HG03469 (cell line): ENCODE data around the gene EEF1B2.
"Not testable (repeated sequence)": the region's sequence is repeated elsewhere in the genome, so short reads cannot be mapped to it uniquely, and the experiment has no call there.

Experiments
- ATAC-seq: cut with Tn5 transposase; IDR thresholded peaks from one replicate; pipeline ENCODE4 v1.9.1; 2021; ENCODE audit warnings: mild to moderate bottlenecking, moderate library complexity, moderate number of reproducible peaks; ENCODE audit not compliant: unreplicated experiment

The EEF1B2 gene

GRCh38 chr2:206159346-206160124 is at the start of gene EEF1B2, which contains the start of gene NDUFS1:
TSS of gene EEF1B2 (plus strand) at chr2:206159895. CDS start at chr2:206159980, 85 bp downstream.
TSS of gene NDUFS1 (minus strand) at chr2:206159444. CDS start at chr2:206153678, 5,766 bp downstream.
- ATAC-seq, result peak; percentile 89

- ATAC-seq, result no peak
These were observed 47.6 kb upstream of the EEF1B2 start for GRCh38 chr2:206112108-206112507.

- no peak for ATAC-seq
These were observed 46.7 kb upstream of the EEF1B2 start for GRCh38 chr2:206112846-206113547.

GRCh38 chr2:206115026-206115578 is 44.6 kb upstream of the EEF1B2 start:
- no peak for ATAC-seq

- ATAC-seq, result no peak
These were observed 43.4 kb upstream of the EEF1B2 start for GRCh38 chr2:206116278-206116677.

GRCh38 chr2:206122569-206122968 is 37.1 kb upstream of the EEF1B2 start:
- ATAC-seq, result not testable (repeated sequence)

- no peak for ATAC-seq
These were observed 33.8 kb upstream of the EEF1B2 start for GRCh38 chr2:206125901-206126300.

DNA sequence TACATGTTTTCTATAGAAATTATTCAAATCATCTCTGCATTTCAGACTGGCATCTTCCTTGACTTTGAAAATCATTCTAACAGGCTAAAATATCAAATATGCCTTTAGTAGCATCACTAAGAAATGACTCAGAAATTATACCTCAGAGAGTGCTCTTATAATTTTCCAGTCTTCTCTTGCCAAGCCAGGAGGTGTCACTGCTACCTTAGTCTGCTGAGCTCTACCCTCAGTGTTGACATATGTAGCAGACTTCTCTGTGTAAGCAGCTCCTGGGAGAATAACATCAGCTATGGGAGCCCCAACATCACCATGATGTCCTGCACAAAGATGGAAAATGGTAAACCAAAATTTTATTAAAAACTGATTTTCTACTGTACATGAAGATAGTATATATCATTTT is 32.0 kb upstream of the EEF1B2 start:
- no peak for ATAC-seq

DNA sequence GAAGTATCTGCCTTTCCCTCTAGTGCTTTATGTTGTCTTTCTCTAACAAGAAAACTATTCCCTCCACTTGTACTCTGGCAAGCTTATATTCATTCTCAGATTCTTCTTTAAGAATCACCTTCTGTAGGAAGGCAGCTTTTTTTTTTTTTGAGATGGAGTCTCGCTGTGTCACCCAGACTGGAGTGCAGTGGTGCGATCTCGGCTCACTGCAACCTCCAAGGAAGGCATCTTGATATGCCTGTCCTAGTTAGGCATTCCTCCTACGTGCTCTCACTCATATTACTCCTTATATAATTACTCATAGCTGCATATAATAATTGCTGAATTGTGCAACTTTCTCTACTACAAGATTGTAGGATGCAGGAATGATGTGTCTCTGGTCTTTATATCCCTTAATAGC is 16.2 kb upstream of the EEF1B2 start:
- no peak for ATAC-seq

GRCh38 chr2:206144383-206144782 is 15.3 kb upstream of the EEF1B2 start:
- ATAC-seq, result no peak

DNA sequence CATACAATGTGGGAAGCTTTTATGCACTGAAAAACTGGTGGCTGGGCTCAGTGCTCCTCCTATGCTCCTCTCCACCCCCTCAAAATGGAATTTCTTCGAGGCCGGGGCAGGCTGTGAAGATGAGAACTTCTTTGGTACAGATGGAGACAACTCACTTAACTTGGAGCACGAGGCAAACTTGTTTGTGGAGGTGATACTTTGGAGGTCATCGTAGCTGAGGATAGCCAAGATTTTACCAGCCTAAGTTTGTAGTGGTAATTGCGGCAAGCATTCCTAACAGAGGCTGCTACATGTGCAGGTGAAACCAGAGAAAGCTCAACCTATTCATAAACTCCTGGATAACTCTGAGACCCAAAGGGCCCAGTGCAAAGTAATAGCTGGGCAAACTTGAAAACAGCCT is 14.0 kb upstream of the EEF1B2 start:
- ATAC-seq, result no peak

DNA sequence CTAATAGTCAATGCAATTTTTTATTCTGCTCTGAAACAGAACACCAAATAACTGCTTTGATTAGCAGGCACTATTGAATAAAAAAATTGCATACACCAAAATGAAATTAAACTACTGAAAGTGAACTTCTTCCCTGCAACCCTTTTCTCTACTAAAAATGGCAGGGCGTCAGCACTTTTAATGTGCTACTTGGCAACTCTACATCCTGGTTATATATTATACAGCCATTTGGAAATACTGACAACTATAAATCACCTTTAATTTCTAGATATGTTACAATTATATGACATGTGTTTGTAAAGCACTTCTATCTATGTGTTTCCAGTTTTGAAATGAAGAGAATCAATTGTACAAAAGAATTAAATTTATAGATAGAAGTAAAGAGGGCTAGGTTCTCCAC is 10.4 kb upstream of the EEF1B2 start:
- ATAC-seq, result no peak

DNA sequence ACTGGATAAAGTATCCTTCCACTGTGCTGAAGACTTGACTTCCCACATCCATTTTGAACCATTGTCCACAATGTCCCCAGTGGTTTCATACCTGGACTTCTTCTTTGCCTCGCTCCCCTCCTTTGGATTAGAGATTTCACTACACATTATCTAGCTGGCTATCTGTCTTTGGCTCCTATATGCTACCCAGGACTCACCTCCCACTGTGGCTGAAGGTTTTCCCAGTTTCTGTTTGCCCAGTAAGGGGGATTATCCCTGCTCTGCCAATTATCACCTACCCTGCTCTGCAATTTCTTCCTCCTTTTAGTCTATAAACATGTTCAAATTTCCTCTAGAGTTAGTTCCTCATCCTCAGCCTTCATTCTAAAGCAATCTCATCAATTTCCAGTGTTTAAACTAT is 9.5 kb upstream of the EEF1B2 start:
- ATAC-seq, result no peak

- ATAC-seq, result no peak
These were observed 9.1 kb upstream of the EEF1B2 start for GRCh38 chr2:206150631-206151030.

- ATAC-seq, result peak; percentile 49
These were observed 5.5 kb upstream of the EEF1B2 start for GRCh38 chr2:206154197-206154596.

- ATAC-seq, result not testable (repeated sequence)
These were observed 2.7 kb upstream of the EEF1B2 start for GRCh38 chr2:206157014-206157413.

DNA sequence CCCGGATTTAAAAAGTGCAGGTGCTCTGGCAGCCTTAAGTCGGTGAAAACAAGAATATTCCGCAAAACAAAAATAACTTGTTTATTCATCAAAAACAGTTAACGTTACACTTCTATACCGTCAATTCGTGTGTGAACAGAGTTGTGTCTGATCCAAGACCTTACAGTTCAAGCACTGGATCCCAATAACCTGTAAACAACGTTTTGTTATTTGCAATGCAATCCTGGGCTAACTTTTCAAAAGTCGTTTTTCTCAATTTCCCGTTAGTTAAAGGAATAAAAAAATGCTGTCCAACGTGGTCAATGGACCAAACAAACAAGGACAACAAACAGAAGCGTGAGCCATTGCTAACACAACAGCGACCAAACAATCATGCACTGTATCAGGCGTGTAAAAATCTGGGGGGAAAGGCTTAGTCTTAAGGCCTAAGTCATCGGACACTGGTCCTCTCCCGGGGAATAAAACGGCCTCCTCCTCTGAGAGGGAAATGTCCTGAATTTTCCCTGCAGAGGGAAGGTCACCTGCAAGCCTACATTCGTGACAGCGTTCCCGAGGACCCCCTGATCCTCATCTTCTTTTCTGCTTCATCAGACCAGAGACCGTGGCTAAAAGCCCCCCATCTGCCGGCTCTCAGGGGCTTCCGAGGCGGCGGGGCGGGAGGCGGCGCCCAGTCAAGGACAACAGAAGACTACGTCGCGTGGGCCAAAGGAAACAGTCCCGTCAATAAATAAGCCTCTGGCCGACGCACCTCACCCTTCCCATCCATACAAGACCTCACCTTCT is 941 bp upstream of the EEF1B2 start:
- peak; percentile 2 for ATAC-seq

DNA sequence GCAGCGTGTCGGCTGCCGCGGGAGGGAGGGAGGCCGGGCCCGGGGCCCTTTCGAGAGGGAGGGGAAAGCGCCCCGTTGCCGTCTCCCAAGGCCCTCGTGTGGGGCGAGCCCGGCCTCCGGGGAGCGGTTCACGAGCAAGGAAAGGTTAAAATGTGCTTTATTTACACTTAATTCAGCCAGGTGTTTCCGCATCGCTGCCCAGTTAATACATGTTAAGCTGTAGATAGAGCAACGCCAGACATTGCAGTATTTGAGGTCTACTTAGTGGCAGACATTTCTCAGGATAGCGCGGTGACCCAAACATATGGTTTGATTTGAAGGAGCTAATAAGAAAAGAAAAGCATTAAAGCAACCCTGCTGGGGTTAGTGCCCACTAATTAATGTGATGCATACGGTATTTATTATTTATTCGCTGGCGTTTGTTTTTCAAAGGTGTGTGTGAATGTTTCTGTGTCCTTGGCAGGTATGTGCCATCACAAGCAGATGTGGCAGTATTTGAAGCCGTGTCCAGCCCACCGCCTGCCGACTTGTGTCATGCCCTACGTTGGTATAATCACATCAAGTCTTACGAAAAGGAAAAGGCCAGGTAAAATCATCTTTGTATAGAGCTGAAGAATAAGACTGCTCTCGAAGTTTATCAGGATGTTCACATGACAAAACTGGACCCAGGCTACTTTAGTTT is 571 bp downstream of the EEF1B2 start:
- ATAC-seq, result peak; percentile 21

GRCh38 chr2:206160807-206161179 is 1.1 kb downstream of the EEF1B2 start:
- ATAC-seq, result no peak

DNA sequence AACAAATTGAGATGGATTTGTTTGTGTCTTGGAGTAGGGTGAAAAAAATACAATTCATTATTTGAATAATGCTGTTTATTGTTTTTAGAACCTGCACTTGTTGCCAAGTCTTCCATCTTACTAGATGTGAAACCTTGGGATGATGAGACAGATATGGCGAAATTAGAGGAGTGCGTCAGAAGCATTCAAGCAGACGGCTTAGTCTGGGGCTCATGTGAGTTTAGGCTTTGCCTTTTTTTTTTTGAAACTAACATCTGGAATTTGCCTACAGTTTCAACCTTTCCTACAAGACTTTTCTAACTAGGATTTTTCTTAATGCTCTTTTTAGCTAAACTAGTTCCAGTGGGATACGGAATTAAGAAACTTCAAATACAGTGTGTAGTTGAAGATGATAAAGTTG is 2.7 kb downstream of the EEF1B2 start:
- ATAC-seq, result not testable (repeated sequence)
